Panc1 (cell line): ENCODE data around the gene ZCCHC14.

Experiments
- POLR2AphosphoS5 ChIP-seq: IDR thresholded peaks from 2 replicates; pipeline ENCODE4 v1.6.1; 2012; ENCODE audit warnings: mild to moderate bottlenecking, low read depth, low read length, moderate library complexity
- SIN3A ChIP-seq: IDR thresholded peaks from 2 replicates; pipeline ENCODE4 v1.6.1; 2012; ENCODE audit warnings: low read depth, mild to moderate bottlenecking, low read length, moderate library complexity, borderline replicate concordance; ENCODE audit not compliant: insufficient read depth
- TCF7L2 ChIP-seq: IDR thresholded peaks from 2 replicates; pipeline ENCODE4 v1.6.1; 2011; ENCODE audit warnings: mild to moderate bottlenecking, low read depth, low read length, inconsistent platforms
- TF ChIP-seq, protein P1 (sequence below), 2 experiments: IDR thresholded peaks; 2 replicates each; pipeline ENCODE4 v1.6.1; 2011 to 2012; ENCODE audit warnings: low read depth in 2 of 2, control low read depth in 1 of 2, low read length in 1 of 2, mild to moderate bottlenecking in 1 of 2, moderate library complexity in 1 of 2; ENCODE audit not compliant: insufficient read depth in 1 of 2
- TF ChIP-seq, protein P2 (sequence below): fragments of 450-650 bp; IDR thresholded peaks from 2 replicates; pipeline ENCODE4 v1.5.1; 2017; ENCODE audit warnings: mild to moderate bottlenecking

DNA sequence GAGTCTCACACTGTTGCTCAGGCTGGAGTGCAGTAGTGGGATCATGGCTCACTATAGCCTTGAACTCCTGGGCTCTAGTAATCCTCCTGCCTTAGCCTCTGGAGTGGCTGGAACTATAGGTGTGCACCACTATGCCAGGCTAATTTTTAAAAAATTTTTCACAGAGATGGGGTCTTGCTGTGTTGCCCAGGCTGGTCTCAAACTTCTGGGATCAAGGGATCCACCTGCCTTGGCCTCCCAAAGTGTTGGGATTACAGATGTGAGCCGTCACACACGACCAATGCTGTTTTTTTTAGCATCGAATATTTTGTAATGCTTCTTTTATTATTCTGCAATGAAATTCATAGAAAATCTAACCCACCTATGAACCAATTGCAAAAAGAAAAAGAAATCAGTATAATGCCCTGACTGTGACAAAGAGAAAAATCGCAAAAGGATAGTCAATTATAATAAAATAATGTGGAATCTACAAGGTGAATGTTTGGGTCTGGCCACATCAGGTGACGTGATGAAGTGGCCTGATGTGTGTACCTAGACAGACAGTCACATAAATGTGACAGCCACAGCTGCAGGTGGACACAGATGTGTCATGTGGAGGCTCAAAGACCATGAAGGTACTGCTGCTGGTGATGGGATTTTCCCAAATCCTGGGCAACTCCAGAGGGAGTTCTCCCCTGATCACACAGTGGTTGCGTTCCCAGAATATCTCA is 33.6 kb upstream of the ZCCHC14 start:
- TF ChIP-seq, protein P1, sequence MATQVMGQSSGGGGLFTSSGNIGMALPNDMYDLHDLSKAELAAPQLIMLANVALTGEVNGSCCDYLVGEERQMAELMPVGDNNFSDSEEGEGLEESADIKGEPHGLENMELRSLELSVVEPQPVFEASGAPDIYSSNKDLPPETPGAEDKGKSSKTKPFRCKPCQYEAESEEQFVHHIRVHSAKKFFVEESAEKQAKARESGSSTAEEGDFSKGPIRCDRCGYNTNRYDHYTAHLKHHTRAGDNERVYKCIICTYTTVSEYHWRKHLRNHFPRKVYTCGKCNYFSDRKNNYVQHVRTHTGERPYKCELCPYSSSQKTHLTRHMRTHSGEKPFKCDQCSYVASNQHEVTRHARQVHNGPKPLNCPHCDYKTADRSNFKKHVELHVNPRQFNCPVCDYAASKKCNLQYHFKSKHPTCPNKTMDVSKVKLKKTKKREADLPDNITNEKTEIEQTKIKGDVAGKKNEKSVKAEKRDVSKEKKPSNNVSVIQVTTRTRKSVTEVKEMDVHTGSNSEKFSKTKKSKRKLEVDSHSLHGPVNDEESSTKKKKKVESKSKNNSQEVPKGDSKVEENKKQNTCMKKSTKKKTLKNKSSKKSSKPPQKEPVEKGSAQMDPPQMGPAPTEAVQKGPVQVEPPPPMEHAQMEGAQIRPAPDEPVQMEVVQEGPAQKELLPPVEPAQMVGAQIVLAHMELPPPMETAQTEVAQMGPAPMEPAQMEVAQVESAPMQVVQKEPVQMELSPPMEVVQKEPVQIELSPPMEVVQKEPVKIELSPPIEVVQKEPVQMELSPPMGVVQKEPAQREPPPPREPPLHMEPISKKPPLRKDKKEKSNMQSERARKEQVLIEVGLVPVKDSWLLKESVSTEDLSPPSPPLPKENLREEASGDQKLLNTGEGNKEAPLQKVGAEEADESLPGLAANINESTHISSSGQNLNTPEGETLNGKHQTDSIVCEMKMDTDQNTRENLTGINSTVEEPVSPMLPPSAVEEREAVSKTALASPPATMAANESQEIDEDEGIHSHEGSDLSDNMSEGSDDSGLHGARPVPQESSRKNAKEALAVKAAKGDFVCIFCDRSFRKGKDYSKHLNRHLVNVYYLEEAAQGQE (IDR thresholded peaks at IDR 0.05; ENCODE audit: insufficient read depth in 1 of 2, low read depth in 2 of 2, low read length in 1 of 2) = no peak
- TF ChIP-seq, protein P2, sequence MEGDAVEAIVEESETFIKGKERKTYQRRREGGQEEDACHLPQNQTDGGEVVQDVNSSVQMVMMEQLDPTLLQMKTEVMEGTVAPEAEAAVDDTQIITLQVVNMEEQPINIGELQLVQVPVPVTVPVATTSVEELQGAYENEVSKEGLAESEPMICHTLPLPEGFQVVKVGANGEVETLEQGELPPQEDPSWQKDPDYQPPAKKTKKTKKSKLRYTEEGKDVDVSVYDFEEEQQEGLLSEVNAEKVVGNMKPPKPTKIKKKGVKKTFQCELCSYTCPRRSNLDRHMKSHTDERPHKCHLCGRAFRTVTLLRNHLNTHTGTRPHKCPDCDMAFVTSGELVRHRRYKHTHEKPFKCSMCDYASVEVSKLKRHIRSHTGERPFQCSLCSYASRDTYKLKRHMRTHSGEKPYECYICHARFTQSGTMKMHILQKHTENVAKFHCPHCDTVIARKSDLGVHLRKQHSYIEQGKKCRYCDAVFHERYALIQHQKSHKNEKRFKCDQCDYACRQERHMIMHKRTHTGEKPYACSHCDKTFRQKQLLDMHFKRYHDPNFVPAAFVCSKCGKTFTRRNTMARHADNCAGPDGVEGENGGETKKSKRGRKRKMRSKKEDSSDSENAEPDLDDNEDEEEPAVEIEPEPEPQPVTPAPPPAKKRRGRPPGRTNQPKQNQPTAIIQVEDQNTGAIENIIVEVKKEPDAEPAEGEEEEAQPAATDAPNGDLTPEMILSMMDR = no peak
- TF ChIP-seq SIN3A (no peak), POLR2AphosphoS5 (no peak), TCF7L2 (no peak)
